Measurements from ENCODE around the gene OPRL1.

OPRL1 gene

GRCh38 chr20:64042054-64042781 lies 37.7 kb upstream of the OPRL1 start:
- DNase-seq: no peak

GRCh38 chr20:64043768-64044167 lies 36.1 kb upstream of the OPRL1 start:
- DNase-seq: no peak

GRCh38 chr20:64044484-64045247 lies 35.2 kb upstream of the OPRL1 start:
- no peak for DNase-seq

GRCh38 chr20:64045346-64046011 lies 34.4 kb upstream of the OPRL1 start:
- no peak for DNase-seq

GRCh38 chr20:64047046-64047389 lies 32.9 kb upstream of the OPRL1 start:
- DNase-seq: no peak

GRCh38 chr20:64047968-64048401 lies 31.9 kb upstream of the OPRL1 start:
- no peak for DNase-seq

DNA sequence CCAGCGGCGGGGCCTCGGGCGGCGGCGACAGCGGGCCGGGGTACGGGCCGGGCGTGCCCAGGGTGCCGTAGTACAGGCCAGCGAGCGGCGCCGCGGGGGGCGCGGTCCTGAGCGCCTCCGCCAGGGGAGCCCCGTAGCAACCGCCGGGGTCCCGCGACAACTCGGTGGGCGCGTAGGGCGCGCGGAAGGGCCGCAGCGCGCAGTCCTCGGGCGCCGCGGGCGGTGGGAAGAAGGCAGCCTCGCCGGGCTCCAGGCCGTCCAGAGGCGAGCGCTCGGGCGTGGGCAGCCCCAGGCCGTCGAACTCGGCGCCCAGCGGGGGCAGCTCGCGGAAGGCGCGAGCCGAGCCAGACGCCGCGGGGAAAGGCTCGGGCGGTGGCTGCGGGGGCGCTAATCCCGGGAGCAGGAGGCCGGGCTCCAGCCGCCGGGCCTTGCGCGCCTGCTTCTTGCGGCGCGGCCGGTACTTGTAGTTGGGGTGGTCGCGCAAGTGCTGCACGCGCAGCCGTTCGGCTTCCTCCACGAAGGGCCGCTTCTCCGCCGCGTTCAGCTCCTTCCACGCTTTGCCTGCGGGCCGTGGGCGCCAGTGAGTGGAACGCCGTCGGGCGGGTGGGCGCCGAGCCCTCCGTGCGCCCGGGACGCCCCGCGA lies 31.4 kb upstream of the OPRL1 start:
- no peak for DNase-seq

GRCh38 chr20:64049060-64049877 lies 30.6 kb upstream of the OPRL1 start, which contains the start of gene SOX18:
Gene SOX18 (minus strand): TSS chr20:64049639. CDS start chr20:64049516, 123 bp downstream.
- no peak for DNase-seq

DNA sequence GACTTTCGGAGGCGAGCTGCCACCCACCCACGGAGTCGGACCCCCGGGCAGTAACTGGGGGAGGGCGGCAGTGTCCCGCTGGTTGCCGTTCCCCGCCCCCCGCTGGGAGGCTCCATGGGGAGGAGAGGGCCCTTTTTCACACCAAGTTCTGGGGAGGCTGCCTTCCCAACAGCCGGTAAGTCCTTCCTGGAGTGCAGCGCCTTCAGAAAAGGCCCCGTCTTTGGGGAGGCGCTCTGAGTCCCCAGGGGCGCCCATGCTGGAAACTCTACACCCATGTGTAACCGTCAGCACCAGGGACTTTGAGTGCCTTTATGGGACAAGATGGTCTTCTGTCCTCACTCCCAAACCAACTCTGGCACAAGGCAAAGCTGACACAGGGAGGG lies 30.0 kb upstream of the OPRL1 start:
- DNase-seq: no peak

DNA sequence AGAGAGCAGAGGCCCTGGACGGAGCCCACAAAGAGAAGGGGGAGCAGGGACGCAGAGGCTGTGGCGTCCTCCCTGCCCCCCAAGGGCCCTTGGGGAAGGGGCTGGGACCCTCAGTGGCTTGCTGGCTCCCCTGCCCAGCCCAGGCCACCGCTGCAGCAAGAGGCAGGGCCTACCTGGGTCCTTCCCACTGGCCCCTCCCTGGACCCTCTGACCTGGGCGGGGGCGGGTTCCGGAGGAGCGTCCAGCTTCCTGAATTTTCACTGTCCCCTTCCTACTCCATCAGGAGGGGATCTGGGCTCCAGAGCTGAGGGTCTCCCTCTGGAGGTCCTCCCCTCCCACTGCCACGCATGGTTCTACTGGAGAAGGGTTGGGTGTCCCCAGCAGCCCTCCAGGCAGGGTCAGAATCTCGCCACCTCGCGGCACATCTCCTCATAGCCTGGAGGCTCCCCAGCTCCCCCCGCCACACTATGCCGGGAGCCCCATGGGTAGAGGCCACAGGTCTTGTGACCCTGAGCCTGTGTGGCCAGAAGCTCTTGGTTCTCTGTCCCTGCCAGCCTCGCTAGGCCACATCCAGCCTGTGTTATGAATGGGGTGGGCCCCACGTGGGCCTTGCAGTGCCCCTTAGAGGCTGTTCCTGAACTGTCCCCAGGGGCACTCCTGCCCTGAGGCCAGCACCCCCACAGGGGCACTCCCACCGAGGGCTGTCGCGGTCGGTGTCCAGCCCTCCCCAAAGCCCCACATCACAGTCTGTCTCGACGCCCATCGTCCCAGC lies 29.4 kb upstream of the OPRL1 start:
- no peak for DNase-seq

- DNase-seq: no peak
Observed at GRCh38 chr20:64051033-64051452, 28.8 kb upstream of the OPRL1 start.

- DNase-seq: no peak
Observed at GRCh38 chr20:64051561-64052325, 28.1 kb upstream of the OPRL1 start.

DNA sequence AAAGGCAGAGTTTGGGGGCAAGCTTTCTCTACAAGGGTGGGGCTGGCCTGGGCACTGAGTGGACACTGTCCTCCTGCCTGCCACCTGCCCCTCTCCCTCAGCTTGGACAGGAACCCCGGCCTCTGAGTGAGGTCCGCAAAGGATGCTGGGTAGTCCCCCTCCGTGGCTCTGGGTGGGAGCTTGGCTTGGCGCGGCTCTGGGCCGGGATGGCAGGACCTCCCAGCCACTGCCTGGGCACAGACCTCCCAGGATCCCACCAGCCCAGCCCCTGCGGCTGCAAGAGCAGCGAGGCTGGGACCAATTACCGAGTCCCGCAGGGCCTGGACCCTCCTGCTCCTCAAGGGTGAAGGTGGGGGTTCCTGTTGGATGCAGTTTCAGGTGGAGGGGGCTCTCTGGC lies 27.6 kb upstream of the OPRL1 start:
- DNase-seq: no peak

GRCh38 chr20:64052987-64053840 lies 26.7 kb upstream of the OPRL1 start:
- no peak for DNase-seq

GRCh38 chr20:64053841-64054661 lies 25.8 kb upstream of the OPRL1 start:
- DNase-seq: no peak

- DNase-seq: no peak
Observed at GRCh38 chr20:64055396-64055892, 24.4 kb upstream of the OPRL1 start.

GRCh38 chr20:64055893-64056638 lies 23.8 kb upstream of the OPRL1 start:
- no peak for DNase-seq

GRCh38 chr20:64056639-64056888 lies 23.3 kb upstream of the OPRL1 start:
- DNase-seq: no peak

Data from NCI-H526 treated with DMSO at 0.1 percent for 48 hours (cell line).